Upper lobe of right lung (tissue), 1 donor: Measurements from ENCODE around the gene CCDC83. TPM values are rescaled to one million over a fixed set of nuclear protein-coding genes. Genes with fewer than 3 reads are reported as not detected.

Experiments
- ATAC-seq: fragments of 200-7000 bp; cut with Tn5 transposase; one replicate; pipeline ENCODE4 v1.9.1; 2020; ENCODE audit warnings: mild to moderate bottlenecking, moderate library complexity
- DNase-seq: peaks from one replicate; pipeline ENCODE4 v3.0.0-alpha.2; 2020
- H3K27ac ChIP-seq: fragments of 200-600 bp; one replicate; pipeline ENCODE4 v1.8.0; 2022
- H3K27me3 ChIP-seq: fragments of 200-600 bp; one replicate; pipeline ENCODE4 v1.8.0; 2022; ENCODE audit warnings: mild to moderate bottlenecking
- H3K36me3 ChIP-seq: fragments of 200-600 bp; one replicate; pipeline ENCODE4 v1.8.0; 2022
- H3K4me1 ChIP-seq: fragments of 200-600 bp; one replicate; pipeline ENCODE4 v1.8.0; 2022
- H3K4me3 ChIP-seq: fragments of 200-600 bp; one replicate; pipeline ENCODE4 v1.8.0; 2022; ENCODE audit warnings: mild to moderate bottlenecking
- H3K9me3 ChIP-seq: fragments of 200-600 bp; one replicate; pipeline ENCODE4 v1.8.0; 2022
- CTCF ChIP-seq: fragments of 200-600 bp; IDR thresholded peaks from one replicate; pipeline ENCODE4 v1.8.0; 2022; ENCODE audit warnings: antibody characterized with exemption
- intact Hi-C: fragments of 100-400 bp; cut with DNase I; formaldehyde crosslinking; loops from one replicate; pipeline ENCODE4 v1.11.0; 2022
- total RNA-seq: library from RNA; stranded (reverse); fragmentation: NEBNext Ultra II Directional; extraction: Animal tissue kit (Norgen Biotek cat#: 25700); gene quantifications from one replicate; pipeline ENCODE4 v1.2.1, GENCODE V29; 2021
- donor health status: DM: no; HTN: yes; CAD: no; lungs with severe emphysema.

CCDC83 gene
- total RNA-seq, 1 donor from 2014 or later: not detected

DNA sequence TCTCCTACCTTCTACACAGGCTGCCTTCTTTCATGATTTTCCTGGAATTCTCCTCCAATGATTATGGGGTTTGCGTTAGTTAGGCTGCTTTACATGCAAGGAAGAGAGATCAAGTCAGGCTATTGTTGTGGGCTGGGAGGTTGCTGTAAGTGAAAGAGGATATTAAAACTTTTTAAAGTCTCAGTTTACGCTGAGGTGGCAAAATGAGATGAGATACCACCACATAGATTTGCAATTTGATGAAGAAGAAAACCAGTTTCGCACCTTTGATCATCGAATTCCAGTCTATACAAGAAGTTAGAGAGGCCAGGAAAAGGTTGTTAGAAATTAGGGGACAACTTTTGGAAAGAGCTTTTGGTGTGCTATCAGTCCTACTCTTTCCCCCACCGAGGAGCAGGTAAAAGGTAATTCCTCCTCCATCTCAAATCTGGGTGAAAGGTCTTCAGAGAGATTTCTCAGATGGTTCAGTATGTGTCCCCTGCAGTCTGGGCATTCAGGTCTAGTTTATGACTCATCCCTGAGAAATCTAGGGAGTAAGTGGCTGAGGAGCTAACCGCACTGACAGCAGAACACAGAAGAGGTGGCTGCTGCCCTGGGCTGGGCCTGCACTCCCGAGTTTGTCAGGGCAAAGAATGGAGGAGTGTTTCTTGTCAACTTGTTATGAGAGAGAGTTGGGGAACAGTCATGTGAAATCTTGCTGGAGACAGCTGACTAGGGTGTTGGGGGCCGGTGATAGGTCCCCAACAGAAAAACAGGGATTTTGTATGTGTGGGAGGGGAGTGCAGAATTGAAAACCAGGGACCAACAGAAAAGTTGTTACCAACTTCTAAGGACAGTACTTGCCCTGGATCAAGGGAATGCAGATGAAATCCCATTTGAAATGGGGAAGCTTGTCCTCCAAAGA is 34.7 kb downstream of the CCDC83 start:
- no peak for TF ChIP-seq CTCF
- H3K4me1 ChIP-seq: no peaks in the 10 kb centered on the region
- intact Hi-C loops: no loop called here
- H3K4me3 ChIP-seq: no peak overlapping the region
- H3K9me3 ChIP-seq: no peaks in the 10 kb centered on the region
- ATAC-seq: peak; percentile 49
- no peaks in the 10 kb centered on the region for H3K27me3 ChIP-seq
- H3K36me3 ChIP-seq: no peaks in the 10 kb centered on the region
- no peak for DNase-seq
- H3K27ac ChIP-seq: no peak overlapping the region

DNA sequence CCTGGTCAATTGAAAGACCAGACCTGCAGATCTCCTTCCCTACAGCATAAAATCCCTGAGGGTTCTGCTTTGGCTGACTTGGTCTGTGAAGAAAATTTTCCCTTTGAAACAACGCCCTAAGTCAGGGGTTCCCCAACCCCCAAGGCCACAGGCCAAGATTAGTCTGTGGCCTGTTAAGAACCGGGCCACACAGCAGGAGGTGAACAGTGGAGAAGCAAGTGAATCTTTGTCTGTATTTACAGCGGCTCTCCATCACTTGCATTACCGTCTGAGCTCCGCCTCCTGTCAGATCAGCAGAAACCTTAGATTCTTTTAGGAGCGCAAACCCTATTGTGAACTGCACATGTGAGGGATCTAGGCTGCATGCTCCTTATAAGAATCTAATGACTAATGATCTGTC is 38.2 kb downstream of the CCDC83 start:
- Histone ChIP-seq H3K27ac (no peak overlapping the region), H3K4me1 (no peaks in the 10 kb centered on the region), H3K27me3 (no peaks in the 10 kb centered on the region), H3K36me3 (no peaks in the 10 kb centered on the region), H3K9me3 (no peaks in the 10 kb centered on the region), H3K4me3 (no peak overlapping the region)
- ATAC-seq (no peak), DNase-seq (no peak)
- no peak for TF ChIP-seq CTCF
- intact Hi-C loops: no loop called here

GRCh38 chr11:85896876-85897275 is 41.7 kb downstream of the CCDC83 start:
- no peak overlapping the region for H3K4me3 ChIP-seq
- no peak overlapping the region for H3K27ac ChIP-seq
- DNase-seq: no peak
- H3K4me1 ChIP-seq: no peaks in the 10 kb centered on the region
- TF ChIP-seq CTCF: no peak
- no peaks in the 10 kb centered on the region for H3K27me3 ChIP-seq
- no peaks in the 10 kb centered on the region for H3K36me3 ChIP-seq
- no peaks in the 10 kb centered on the region for H3K9me3 ChIP-seq
- intact Hi-C loops: no loop called here
- no peak for ATAC-seq

DNA sequence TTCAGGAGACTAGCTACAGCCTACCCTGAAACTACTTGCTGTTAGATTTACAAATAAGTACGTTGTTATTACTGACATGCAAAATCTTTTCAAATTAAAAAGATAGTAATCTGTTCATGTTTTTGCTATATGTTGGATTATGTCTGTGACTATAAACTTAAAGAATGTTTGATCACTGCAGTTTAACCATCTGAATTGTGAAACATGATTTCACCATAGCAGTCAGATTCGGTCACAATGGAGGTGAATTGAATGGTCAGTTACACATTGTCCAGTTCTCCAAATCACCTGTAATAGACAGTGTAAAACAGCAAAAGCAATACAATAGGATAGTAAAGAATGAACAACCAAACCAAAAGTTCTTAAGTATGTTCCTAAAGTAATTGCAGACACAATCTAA is 43.3 kb downstream of the CCDC83 start:
- Histone ChIP-seq H3K27ac (no peak overlapping the region), H3K27me3 (no peaks in the 10 kb centered on the region), H3K4me1 (no peaks in the 10 kb centered on the region), H3K4me3 (no peak overlapping the region), H3K36me3 (no peaks in the 10 kb centered on the region), H3K9me3 (no peaks in the 10 kb centered on the region)
- intact Hi-C loops: no loop called here
- TF ChIP-seq CTCF: no peak
- ATAC-seq (no peak), DNase-seq (no peak)

- no peak for DNase-seq
These were observed 47.2 kb downstream of the CCDC83 start for GRCh38 chr11:85902353-85902752.

More at GRCh38 chr11:85902353-85902752, 47.2 kb downstream of the CCDC83 start:
- no peak overlapping the region for H3K27ac ChIP-seq
- intact Hi-C loops: no loop called here
- no peaks in the 10 kb centered on the region for H3K27me3 ChIP-seq
- H3K9me3 ChIP-seq: no peaks in the 10 kb centered on the region
- no peak for TF ChIP-seq CTCF
- no peaks in the 10 kb centered on the region for H3K36me3 ChIP-seq
- no peak for ATAC-seq
- H3K4me1 ChIP-seq: no peaks in the 10 kb centered on the region
- no peak overlapping the region for H3K4me3 ChIP-seq
